ENCODE data around the gene HOXA4. TPM values are rescaled to one million over a fixed set of nuclear protein-coding genes. Genes with fewer than 3 reads are reported as not detected.
A peak's percentile ranks its signal among the peaks of the same experiment; 100 is the strongest.

Gene HOXA4
- total RNA-seq, 1 donor from 2014 or later: 0.15 TPM

DNA sequence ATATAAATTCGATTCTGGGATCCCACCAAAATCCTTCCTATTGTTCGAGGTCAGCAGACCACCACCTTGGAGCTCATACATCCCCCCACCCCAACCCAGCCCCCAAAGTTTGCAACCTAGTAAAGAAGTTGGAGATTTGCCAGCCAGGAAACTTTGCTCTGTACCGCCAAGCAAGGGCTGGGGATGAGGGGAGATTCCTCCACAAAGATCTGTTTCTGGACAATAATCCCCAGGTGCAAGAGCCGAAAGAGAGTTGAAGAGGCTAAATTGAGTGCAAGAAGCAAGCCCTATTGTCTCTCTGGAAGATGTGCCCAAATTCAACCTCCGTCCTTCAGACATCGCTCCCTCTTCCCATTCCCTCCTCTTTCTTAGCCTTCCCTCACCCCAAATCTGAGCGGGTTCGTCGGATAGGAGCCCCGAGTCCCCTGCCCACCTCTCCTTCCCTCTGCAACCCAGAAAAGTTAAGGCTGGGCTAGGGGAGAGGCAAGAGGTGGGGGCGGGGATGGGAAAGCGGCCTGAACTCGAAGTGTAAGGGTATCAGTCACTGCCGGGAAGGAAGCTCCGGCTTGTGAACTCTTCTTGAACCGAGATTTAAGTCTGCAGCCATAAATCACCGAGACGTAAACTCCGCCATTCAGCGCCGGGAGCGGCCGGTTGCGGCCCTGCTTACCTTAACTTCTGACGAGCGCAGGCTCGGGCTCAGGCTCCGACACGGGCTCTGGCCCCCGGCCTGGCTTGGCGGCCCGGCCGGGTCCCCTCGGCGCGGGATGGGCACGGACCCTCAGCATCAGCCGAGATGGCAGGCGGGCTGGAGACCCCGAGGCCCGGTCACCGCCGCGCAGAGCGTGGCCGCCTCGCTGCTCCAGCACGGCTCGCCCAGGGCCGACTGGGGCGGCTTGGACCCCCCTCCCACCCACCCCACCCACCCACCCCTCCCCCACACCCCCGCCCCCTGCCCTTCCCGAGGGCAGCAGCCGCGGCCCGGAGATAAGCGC lies 17.3 kb downstream of the HOXA4 start:
- intact Hi-C loops (cut with micrococcal nuclease): no loop called here
- ATAC-seq (no peak), DNase-seq (no peak)

- intact Hi-C loops (cut with micrococcal nuclease): no loop called here
- ATAC-seq (no peak), DNase-seq (no peak)
These were observed 18.2 kb downstream of the HOXA4 start for GRCh38 chr7:27112361-27112760.

- no peak for ATAC-seq
- intact Hi-C loops (cut with micrococcal nuclease): no loop called here
These were observed 18.7 kb downstream of the HOXA4 start for GRCh38 chr7:27111751-27112277.

DNA sequence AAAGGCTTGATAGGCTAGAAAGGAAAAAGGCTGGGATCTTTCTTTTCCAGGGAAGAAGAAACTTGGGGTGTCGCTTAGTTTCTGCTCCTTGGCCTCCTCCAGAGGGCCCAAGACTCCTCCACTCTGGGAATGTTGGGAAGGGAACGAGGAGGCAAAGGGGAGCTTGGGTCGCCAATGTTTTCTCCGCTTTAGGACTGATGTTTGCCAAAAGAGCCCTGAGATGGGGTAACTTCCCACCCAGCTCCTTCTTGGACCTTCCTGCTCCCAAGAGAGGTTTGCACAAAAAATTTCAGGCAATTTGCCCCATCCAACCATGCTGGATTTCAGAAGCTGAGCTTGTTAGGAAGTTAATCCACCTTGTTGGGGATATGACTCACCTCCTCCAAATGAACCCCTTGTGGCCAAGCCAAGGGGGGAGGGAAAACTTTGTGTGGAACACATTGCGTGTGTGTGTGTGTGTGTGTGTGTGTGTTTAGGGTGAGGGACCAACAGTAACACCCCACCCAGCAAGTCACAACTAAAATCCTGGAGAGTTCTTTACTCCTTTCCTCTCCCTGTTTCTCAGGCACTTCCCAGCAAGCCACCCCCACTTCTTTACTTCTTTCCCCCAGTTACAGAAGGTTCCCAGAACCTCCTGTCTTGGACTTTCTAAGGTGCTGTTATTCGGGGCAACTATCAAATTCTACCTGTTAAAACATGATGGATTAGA lies 19.4 kb downstream of the HOXA4 start:
- intact Hi-C loops (cut with micrococcal nuclease): no loop called here
- ATAC-seq (no peak), DNase-seq (no peak)

More at GRCh38 chr7:27111751-27112277, 18.7 kb downstream of the HOXA4 start:
- no peak for DNase-seq

- no peak for ATAC-seq
- no peak for DNase-seq
- intact Hi-C loops (cut with micrococcal nuclease): no loop called here
These were observed 20.1 kb downstream of the HOXA4 start for GRCh38 chr7:27110186-27111031.

GRCh38 chr7:27109466-27110185 lies 20.9 kb downstream of the HOXA4 start:
- DNase-seq (no peak), ATAC-seq (no peak)
- intact Hi-C loops (cut with micrococcal nuclease): no loop called here

- intact Hi-C loops (cut with micrococcal nuclease): no loop called here
- no peak for DNase-seq
- ATAC-seq: peak; percentile 30
These were observed 22.0 kb downstream of the HOXA4 start for GRCh38 chr7:27108390-27109127.

DNA sequence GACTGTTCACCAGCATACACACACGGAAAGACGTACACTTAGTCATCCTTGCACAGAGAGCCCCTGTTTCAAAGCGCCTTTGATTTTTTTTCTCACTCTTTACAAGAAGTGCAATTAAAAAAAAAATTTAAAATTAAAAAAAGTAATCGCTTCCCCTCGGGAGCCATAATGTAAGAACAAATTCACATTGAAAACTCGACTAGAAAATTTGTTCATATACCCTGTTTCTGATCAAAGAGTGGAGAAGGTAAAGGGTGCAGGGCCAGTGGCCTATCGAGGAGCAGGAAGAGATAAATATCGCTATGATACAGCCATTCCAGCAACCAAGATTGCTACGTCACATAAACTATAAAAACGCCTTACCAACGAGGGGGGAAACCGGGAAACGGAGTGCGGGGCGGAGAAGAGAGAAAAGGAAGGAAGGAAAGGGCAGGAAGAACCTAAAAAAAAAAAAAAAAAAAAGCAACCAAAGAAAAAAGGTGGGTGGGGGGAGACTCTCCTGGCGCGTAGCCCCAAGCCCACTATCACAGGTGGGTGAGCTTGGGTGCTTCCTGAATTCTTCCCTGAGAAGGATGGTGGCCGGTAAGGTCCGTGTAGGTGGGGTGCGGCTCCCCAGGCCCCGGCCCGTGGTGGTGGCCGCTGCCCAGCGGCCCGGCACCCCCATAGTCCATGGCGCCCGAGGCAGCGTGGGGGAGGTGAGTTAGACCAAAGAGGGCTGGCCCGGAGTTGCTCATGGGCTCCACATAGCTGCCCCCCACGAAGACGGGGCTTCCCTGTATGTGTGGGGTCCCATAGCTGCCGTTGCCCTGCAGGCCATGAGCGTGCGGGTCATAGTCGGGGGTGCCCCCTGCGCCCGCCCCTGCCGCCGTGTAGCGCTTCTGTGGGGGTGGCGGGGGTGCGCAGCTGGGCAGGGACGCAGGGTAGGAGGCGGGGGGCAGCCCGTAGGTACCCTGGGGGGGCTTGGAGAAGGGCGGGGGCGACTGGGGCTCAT lies 22.9 kb downstream of the HOXA4 start:
- ATAC-seq: no peak
- intact Hi-C loops (cut with micrococcal nuclease): no loop called here

DNA sequence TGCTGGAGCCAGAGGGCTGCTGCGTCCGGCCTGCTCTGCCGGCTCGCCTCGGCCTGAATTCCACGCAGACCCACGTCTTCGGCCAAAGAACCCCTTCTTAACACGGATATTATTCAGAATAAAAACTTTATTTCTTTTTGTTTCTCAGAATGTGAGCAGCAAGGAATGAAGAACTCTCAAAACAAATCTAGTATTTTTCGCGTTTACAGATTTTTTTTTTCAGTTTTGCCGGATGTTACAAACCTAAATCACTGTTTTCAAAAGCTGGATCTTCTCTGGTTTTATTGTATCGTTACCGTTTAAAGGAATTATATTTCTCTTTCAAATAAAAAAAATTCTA lies 23.7 kb downstream of the HOXA4 start:
- no peak for ATAC-seq
- intact Hi-C loops (cut with micrococcal nuclease): no loop called here
- no peak for DNase-seq

More for the DNA sequence above, 22.9 kb downstream of the HOXA4 start:
- DNase-seq: no peak

GRCh38 chr7:27106181-27106900 lies 24.2 kb downstream of the HOXA4 start:
- intact Hi-C loops (cut with micrococcal nuclease): no loop called here
- DNase-seq (no peak), ATAC-seq (no peak)

- ATAC-seq (no peak), DNase-seq (no peak)
- intact Hi-C loops (cut with micrococcal nuclease): no loop called here
These were observed 25.1 kb downstream of the HOXA4 start for GRCh38 chr7:27105301-27106031.

GRCh38 chr7:27104341-27105058 lies 26.1 kb downstream of the HOXA4 start:
- intact Hi-C loops (cut with micrococcal nuclease): no loop called here
- ATAC-seq: no peak

DNA sequence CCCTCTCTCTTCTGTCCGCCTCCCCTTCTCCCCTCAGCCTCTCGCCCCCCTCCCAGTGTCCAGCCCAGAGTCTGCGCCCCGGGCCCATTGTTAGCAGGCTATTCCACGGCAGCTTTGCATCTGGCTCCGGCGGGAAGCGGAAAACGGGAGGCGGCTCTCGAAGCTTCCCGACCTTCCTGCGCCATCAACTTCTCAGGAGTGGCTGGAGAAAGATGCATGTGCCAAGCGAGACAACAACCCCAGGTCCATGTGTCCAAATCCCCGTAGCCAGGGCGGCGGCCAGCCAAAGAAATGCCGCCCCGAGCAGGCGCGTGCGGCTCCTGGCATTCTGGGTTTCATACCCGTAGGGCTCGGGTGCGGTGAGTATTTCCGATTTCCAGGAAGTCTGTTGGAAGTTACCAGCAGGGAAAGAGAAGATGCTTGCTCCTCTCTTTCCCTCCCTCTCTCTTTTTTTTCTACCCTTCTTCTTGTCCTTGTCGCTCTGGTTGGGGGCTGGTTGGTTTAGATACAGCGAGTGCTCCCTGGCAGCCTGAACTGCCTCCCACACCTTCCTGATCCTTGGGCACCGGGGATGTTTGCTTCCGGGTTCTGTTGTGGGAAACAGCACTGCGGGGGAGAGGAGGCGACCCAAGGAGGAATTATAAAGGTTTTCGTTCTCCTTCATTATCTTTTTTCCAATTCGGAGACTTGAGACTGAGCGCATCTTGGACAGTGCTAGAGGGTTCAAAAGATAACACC lies 26.9 kb downstream of the HOXA4 start:
- ATAC-seq (no peak), DNase-seq (no peak)
- intact Hi-C loops (cut with micrococcal nuclease): no loop called here

More at GRCh38 chr7:27104341-27105058, 26.1 kb downstream of the HOXA4 start:
- DNase-seq: no peak
